Stimulated activated CD4-positive, alpha-beta T cell treated with anti-CD3 and anti-CD28 coated beads, Interleukin-1b, Interleukin-23, amount 100 ng/mL, for 24 hours (primary cell): Measurements from ENCODE around the gene PSMG1.

Experiments used
- DNase-seq, 4 experiments: peaks; one replicate each; pipeline ENCODE4 v3.0.0-alpha.2; 2020; ENCODE audit warnings: low read depth in 4 of 4, low spot score in 1 of 4

The PSMG1 gene

DNA sequence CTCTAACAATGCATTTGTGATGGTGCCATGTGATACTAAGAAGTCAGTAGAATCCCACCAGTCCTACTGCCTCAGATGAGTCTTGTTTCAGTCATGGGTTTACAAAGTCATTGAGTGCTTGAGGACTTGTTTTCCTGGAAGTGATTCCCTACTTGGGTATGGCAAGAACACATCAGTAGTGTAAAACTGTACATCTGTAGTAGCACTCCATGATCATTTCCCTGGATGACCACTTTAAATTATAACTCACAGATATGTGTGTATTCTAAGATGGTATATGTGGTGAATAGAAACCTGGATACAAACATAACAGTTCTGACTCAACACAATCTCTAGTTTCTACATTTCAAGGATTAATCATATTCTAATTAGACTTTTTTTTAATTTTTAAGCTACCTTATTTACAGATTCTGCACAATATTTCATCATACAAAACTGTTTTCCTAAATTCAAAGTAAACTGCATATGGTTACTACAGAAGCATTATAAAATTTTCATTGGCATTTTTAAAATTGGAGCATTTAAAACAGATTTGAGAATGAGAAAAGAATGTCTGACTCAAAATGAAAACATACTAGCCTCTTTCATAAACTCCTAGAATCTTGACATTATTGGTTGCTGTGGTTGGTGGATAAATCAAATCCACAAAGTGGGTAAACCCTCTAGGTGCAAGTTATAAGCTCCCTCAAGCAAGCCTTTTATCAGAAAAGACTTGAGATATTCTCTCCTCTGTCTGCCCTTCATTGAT is 6.8 kb upstream of the PSMG1 start:
- no peak for DNase-seq

DNA sequence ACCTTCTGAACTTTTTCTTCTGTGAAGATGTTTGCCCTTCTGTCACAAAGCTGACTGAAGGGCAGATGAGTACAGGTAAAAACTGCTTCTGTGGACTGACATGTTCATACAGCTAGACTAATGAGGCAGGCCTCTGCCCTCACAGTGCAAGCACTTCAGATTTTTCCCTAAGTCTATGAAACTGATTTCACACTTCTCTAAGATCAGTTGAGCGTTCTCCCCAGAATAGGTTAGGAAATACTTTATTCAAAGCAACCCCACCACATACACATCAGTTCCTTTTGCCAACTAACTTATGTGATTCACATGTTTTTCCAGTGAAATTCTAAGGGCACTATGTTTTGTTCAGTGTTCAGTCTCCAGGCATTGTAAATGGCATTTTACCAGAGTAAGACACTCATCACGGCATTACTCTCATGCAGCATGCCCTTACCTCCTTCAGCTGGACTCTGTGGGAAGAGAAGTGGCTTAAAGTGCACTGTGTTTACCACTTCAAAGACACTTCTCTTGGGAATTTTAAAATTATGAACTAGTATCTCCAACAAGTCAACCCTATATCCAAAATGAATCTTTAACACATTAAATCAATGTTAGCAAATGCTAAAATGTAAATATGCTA is 5.4 kb upstream of the PSMG1 start:
- DNase-seq = no peak

DNA sequence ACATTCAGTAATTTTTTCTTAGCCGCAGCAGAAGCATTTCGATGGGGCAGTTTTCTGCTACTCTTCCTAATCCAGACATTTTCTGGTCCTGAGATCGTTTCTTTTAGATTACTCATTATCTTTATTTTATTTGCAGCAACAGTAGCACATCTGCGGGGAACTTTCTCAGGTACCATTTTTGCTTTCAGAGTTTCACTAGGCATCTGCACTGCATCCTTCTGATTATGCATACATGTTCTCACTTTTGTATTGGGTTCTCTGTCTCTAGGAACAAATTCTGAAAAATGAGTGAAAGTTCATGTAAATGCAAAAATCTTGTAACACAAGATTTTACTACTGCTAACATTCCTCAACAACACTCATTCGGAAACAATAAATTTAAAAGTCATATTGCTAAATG is 3.9 kb upstream of the PSMG1 start:
- DNase-seq = no peak

DNA sequence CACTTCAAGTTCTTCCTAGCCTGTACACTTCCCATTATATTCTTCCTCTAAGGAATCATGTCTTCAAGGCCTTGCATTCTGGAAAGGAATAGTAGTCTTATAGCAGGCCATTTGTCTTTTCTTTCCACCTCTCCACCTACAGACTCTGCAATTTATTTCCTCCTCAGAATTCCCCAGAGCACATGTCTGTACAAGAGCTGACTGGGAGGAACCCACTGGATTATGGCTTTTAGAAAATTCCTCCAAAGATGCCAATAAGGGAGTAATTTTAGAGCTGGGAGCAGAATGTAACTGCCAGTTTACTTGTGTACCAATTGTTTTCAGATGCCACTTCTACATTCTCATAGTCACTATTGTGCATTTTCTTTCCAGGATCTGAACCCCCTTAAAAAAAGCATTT is 3.4 kb upstream of the PSMG1 start:
- no peak for DNase-seq

DNA sequence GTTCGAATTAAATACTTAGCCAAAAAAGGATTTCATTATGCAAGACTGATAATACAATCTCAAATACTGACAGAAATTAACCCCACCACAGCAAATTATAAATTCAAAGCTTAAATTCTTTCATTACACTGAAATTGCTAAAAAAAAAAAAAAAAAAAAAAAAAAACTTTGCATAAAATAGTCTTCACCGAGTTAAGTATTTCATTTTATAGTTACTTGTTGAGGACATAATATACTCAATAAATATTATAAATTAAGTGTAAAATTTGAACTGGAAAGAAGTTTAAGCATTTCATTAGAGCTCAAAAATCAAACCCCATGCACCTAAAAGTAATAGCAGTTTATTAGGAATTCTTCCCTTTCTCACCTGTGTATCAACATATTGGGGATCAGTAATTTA is 1.9 kb upstream of the PSMG1 start:
- no peak for DNase-seq

DNA sequence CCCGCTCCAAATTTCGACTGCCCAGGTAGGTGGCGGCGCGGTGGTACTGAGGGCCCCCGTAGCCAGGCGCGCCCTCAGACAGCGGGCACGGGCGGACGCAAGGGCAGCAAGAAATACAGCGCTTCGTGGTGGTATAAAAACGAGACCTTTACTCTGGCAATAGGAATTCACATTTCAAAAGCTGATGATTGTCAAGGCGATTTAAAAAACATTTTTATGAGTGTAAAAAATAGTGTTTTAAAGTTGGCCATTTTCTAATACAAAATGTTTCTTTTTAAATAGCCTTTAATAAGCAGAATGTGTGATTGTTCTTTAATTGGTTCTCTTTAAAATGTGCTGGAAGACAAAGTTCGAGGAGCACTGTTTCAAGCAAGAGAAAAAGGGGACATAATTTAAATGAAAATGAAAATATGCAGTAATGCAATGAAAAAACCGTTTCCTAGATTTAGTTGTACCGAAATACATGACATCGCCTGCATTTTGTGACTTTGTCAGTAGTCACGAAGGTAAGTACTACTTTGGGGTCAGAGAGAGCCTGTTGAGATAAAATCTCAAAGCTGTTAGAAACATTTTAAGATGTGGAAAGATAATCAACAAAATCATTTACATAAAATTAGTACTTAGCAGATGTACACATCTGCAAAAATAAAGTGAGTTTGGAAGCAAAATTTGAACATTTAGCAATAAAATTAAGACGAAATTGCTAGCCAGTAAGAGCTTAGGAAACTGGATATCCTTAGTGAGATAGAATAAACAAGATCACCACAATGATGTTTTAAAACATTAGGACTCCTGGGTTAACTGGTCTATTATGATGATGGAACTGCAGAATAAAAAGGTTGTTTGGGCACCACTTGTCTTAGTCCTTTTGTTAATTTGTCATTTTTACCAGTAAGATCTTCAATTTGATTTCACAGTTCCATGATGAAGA is 1.1 kb upstream of the PSMG1 start:
- no peak for DNase-seq

DNA sequence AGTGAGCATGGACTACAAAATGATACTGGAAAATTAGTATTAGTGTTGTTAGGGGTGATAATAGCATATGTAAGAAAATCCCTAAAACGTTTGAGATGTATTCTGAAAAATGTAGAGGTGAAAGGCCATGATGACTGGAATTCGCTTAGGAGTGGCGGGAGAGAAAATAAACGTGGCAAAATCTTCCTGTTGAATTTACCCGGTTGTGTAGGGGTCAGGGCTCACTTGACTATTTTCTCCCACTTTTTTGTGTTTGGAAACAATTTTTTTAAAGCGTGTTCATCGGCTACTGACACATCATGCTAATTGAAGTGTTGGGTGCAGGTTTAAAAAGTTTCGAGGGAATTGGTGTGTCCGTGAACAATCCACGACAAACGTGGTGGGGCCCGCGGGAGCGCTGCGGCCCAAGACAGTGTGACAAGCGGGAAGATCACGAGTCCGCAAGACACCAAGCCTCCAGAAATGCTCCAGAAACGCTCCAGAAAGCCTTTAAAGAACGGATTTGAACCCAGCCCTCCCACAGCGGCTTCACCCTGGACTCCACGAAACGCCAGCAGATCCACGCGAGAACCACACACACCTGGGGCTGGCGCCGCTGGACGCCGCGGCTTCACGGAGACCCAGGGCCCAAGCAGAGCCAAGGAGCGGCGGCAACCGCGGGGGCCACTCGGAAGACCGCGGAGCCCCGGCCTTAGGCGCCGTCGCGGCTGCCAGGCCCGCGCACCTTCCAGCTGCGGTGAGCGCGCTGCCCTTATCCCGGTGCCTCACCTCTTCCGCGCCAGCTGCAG is 573 bp downstream of the PSMG1 start:
- DNase-seq = peak in 2 of 4 experiments; percentile 1 to 13

DNA sequence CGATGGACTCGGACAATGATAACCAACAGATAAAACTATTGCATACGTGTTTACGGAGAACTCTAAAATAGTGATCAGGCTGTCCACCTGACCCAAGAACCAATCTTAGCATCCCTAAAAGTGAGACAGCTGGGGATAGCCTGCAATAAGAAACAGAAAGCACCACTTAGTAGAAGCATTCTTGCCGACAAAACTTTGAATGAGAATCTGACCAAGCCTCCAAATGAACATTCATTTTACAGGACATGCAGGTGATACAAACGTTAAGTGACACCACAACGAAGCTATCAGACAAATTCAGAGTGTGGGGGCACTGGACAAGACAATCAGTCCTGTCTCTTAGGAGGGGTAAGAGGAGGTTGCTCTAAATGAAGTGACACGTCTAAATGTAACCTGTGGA is 1.2 kb downstream of the PSMG1 start:
- no peak for DNase-seq

DNA sequence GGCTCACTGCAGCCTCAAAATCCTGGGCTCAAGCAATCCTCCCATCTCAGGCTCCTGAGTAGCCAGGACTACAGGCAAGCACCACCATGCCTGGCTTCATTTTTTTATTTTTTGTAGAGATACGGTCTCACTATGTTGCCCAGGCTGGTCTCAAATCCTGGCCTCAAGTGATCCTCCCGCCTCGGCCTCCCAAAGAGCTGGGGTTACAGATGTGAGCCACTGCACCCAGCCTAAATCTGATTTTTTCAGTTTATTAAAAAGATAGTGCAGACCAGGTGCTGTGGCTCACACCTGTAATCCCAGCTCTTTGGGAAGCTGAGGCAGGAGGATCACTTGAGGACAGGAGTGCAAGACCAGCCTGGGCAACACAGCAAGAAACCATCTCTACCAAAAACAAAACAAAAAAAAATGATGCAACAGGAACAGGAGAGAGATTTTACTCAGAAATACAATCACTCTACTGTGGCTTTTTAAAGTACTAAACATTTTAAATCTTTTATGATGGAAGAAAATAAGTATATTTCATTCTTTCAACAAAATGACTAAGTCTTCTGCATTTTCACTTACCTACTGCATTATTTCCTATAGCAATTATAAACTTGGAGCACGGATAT is 1.9 kb downstream of the PSMG1 start:
- DNase-seq = no peak

DNA sequence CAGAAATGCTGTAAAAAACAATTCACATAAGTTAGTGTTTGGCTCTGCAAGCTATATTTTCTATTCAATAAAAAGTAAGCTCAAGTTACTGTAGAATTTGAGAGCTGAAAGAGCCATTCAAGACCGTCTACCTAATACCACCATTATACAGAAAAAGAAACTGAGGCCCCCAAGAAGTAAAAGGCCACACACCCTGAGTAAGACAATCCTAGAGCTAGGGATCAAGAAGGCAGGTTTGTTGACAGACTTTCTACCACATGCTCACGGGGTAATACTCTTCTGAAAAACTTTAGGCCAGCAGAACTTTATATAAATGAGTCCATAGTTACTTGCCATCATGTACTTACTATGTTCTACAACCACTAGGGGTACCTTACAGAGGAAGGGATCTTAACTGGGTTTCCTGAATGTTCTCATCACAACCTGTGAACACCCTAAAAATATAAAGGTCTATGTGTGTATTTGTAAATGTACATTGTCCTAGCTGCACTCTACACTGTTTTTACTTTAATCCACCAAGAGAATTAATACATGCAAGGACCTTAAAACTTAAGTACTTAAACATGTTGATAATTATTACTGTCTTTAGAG is 2.7 kb downstream of the PSMG1 start:
- no peak for DNase-seq

DNA sequence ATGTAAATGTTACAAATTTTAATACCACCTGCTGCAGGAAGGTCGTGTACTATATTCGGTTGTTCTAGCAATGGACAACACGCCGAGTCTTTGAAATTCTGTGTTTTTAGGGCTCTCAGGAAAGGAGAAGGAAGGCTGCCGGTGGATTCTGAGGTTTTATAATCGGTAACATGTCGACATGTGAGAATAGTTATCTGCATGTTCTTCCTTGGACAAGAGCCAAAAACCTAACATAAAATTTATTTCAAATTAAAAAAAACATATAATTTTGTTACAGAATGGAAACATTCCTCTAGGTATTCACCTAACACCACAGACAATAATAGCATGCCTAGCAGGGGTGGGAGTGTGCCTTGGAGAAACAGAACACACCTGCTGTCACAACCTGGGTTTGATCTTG is 4.8 kb downstream of the PSMG1 start:
- no peak for DNase-seq

DNA sequence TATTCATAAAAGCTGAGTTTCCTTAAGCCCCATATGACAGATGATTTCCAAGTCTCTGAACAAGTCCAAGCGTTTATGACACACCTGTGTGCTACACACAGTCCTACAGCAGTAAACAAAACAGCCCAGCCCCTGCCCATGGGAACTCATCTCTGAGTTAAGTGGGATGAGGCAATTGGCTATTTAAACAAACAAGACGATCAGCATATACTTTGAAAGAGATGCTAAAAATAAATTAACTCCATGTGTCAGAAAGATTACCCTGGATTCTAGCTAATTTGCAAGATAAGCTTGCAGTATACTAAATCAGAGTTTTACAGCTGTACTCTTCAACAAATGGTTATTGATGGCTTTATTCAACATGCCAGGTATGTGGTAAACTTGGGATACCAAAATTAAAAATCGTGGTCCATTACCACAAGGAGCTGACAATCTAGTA is 7.0 kb downstream of the PSMG1 start:
- DNase-seq = no peak

DNA sequence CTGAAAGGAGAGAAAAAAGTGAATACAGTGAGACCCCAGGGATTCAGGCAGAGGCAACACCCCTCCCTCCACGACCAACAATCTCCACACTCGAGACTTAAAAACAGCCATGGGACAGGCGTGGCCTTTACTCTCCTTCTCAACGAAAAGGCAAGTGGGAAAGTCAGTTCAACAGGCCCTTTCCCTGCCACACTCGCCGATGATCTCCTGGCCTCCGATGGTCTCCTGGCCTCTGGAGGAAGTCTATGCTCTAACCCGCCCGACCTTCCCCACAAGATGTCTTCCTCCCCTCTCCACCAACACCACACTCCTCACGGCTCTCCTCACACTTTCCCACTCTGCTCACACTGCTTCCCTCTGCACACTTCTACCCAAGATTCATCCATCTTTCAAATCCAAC is 7.6 kb downstream of the PSMG1 start:
- no peak for DNase-seq

DNA sequence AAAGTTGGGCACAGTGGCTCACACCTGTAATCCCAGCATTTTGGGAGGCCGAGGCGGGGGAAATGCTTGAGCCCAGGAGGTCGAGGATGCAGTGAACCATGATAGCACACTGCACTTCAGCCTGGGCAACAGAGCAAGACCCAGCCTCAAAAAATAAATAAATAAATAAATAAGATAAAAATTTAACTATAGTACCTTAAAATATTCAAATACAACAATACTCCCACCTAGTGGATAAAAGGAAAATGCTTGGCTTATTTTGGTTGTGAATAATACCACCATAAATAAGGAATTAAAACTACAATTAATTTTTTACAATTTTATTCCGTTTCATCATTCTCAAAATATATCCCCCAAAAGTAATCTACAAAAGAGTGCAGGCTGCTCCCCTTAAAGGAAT is 8.1 kb downstream of the PSMG1 start:
- DNase-seq = no peak

DNA sequence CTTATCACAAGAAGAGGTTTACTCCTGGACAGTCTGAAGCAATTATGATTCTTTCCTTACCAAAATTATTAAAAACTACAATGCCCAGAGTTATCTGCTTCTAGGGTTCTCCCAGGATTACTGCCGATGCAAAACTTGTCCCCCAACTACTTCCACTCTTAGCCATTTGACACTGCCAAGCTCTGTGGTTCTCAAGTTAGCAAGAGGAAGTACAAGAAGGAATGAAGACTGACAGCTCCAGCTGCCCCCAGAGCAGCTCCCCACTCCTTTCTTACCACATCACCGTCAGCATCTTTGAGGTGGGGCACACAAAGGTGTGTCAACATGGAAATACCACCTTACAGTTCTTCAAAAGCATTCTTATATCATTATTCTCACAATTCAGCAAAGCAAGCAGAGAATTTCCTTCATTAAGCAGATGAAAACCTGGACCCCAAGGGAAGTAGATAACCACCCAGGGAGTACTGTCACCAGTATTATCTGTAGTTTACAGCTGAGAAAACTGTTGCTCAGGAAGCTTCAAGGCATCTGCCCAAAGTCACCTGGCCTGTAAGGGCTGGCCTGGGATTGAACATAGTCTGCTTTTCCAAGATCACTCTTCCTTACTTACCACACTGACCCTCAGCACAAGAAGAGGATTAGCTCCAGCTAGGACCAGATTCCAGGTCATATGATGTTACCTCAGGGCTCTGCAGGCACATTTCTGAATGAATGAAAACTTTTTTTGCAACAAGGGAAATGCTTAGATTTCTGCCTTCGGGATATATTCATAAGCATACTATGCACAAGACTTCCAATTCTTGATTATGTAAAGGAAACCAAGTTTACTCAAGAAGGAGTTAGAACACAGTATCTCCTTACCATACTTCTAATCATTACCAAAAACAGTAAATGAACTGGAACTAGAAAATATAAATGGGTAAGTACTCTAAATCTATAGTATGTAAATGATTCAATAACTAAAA is 9.3 kb downstream of the PSMG1 start:
- no peak for DNase-seq

DNA sequence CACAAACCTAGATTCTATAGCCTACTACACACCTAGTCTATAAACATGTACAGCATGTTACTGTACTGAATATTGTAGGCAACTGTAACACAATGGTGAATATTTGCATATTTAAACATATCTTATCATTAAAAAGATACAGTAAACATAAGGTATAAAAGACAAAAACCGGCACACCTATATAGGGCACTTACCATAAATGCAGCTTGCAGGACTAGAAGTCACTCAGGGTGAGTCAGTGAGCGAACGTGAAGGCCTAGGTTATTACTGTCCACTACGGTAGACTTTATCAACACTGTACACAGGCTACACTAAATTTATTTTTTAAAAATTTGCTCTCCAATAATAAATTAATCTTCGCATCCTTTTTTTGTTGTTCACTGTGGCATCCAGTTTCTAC is 13.3 kb downstream of the PSMG1 start:
- no peak for DNase-seq

DNA sequence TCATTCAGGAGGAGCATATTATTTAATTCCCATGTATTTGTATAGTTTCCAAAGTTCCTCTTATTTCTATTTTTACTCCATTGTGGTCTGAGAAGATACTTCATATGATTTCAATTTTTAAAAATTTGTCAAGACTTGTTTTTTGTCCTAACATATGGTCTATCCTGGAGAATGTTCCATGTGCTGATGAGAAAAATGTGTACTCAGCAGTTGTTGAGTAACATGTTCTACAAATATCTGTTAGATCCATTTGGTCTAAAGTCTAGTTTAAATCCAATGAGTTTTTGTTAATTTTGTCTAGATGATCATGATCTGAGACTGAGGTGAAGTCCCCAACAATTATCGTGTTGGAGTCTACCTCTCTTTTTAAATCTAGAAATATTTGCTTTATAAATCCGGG is 14.5 kb downstream of the PSMG1 start:
- DNase-seq = no peak

DNA sequence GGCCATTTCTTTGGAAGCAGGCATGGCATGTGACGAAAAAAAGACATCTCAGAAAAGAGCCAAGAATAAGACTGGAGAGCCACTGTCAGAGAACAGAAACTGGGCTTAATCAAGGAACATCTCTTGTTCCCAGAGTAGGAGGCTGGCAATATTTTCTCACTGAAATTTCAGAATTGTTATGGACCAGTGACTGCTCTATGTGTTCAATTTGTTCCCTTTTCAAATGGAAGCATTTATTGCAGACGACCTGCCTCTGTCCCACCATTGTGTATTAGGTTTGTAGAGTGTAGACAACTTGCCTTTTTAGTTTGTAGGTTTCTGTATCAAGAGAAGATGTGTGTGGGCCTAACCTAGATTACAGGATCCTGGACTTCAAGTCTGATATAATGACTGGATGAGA is 18.7 kb downstream of the PSMG1 start:
- DNase-seq = no peak

DNA sequence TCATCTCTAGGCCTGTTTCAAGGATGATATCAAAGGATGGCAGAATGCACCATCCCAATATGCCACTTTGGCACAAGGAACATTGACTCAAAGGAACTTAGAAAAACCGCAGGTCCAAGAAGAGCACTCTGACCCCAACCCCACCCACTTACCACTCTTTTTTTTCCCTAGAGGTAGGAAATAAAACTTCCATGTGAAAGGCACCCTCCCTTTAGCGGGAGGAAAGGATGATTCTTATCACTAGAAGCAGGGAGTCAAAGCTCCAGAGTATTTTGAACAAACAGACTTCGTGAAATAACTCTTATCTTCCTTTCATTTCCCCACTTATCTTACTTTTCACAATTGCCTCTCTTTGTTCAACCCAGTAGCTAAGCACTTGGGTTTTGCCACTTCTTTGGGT is 22.2 kb downstream of the PSMG1 start:
- DNase-seq = no peak
